Panc1 (cell line): ENCODE measurements around the gene USP9X. TPM values are rescaled to one million over a fixed set of nuclear protein-coding genes. Genes with fewer than 3 reads are reported as not detected.

Experiments used
- ATAC-seq: fragments of 200-7000 bp; cut with Tn5 transposase; 2 replicates; pipeline ENCODE4 v1.9.1; 2020; ENCODE audit warnings: mild to moderate bottlenecking, moderate library complexity
- BruUV-seq: library from RNA; stranded (reverse); fragments of 400-500 nt; replicated peaks from 2 replicates; lab custom pipeline; 2021; lab: Mats Ljungman, UMichigan
- CTCF ChIA-PET: fragments of 300-600 bp; sonication (Branson Sonifier 250); formaldehyde crosslinking; loops from one replicate; lab custom pipeline; 2022; ENCODE audit warnings: antibody characterized with exemption; lab: Charles Lee
- POLR2A ChIA-PET: fragments of 300-600 bp; sonication (Branson Sonifier 250); formaldehyde crosslinking; loops from one replicate; lab custom pipeline; 2022; ENCODE audit warnings: antibody characterized with exemption; lab: Charles Lee
- DNase-seq: peaks from one replicate; pipeline ENCODE4 v3.0.0-alpha.2; 2010; ENCODE audit warnings: low read depth, low spot score
- H3K27ac ChIP-seq: 2 replicates; pipeline ENCODE4 v1.5.1; 2011; ENCODE audit warnings: mild to moderate bottlenecking, low read length, inconsistent platforms
- H3K27me3 ChIP-seq: fragments of 200-500 bp; sonication (Bioruptor generic); 2 replicates; pipeline ENCODE4 v1.6.0; 2014; ENCODE audit warnings: low read length, inconsistent platforms; ENCODE audit not compliant: control insufficient read depth, insufficient read depth
- H3K36me3 ChIP-seq: fragments of 200-500 bp; sonication (Bioruptor generic); 2 replicates; pipeline ENCODE4 v1.5.1; 2014; ENCODE audit warnings: inconsistent platforms, mild to moderate bottlenecking, low read length, moderate library complexity; ENCODE audit not compliant: control insufficient read depth, insufficient read depth
- H3K4me1 ChIP-seq: 2 replicates; pipeline ENCODE4 v1.5.1; 2011; ENCODE audit warnings: inconsistent platforms, mild to moderate bottlenecking, low read length, moderate library complexity; ENCODE audit not compliant: control insufficient read depth, insufficient read depth
- H3K4me3 ChIP-seq, 2 experiments: 2 replicates each; pipeline ENCODE4 v1.5.1; 2011 to 2012; ENCODE audit warnings: low read depth in 2 of 2, low read length in 2 of 2, mild to moderate bottlenecking in 2 of 2, inconsistent platforms in 1 of 2, moderate library complexity in 1 of 2
- H3K9me3 ChIP-seq: fragments of 200-500 bp; sonication (Bioruptor generic); 2 replicates; pipeline ENCODE4 v1.5.1; 2014; ENCODE audit warnings: low read depth, mild to moderate bottlenecking, inconsistent platforms, low read length, moderate library complexity; ENCODE audit not compliant: control insufficient read depth, insufficient read depth
- POLR2AphosphoS5 ChIP-seq: IDR thresholded peaks from 2 replicates; pipeline ENCODE4 v1.6.1; 2012; ENCODE audit warnings: mild to moderate bottlenecking, low read depth, low read length, moderate library complexity
- SIN3A ChIP-seq: IDR thresholded peaks from 2 replicates; pipeline ENCODE4 v1.6.1; 2012; ENCODE audit warnings: low read depth, mild to moderate bottlenecking, low read length, moderate library complexity, borderline replicate concordance; ENCODE audit not compliant: insufficient read depth
- TCF7L2 ChIP-seq: IDR thresholded peaks from 2 replicates; pipeline ENCODE4 v1.6.1; 2011; ENCODE audit warnings: mild to moderate bottlenecking, low read depth, low read length, inconsistent platforms
- in situ Hi-C: cut with HindIII; loops from 2 replicates; pipeline ENCODE4 v1.10.0; 2016; ENCODE audit warnings: low sequenced_read_pairs, low pct_unique_long_range_greater_than_20kb
- intact Hi-C: fragments of 100-400 bp; cut with micrococcal nuclease; formaldehyde crosslinking; loops from one replicate; pipeline ENCODE4 v1.10.0; 2022; ENCODE audit not compliant: unreplicated experiment
- total RNA-seq: library from RNA; stranded (reverse); gene quantifications from one replicate; pipeline ENCODE4 v1.2.1, GENCODE V29; 2021; ENCODE audit not compliant: unreplicated experiment
- TF ChIP-seq, protein P1 (sequence below), 2 experiments: IDR thresholded peaks; 2 replicates each; pipeline ENCODE4 v1.6.1; 2011 to 2012; ENCODE audit warnings: low read depth in 2 of 2, control low read depth in 1 of 2, low read length in 1 of 2, mild to moderate bottlenecking in 1 of 2, moderate library complexity in 1 of 2; ENCODE audit not compliant: insufficient read depth in 1 of 2
- TF ChIP-seq, protein P2 (sequence below): fragments of 450-650 bp; IDR thresholded peaks from 2 replicates; pipeline ENCODE4 v1.5.1; 2017; ENCODE audit warnings: mild to moderate bottlenecking

USP9X gene
- total RNA-seq, 1 experiment from 2014 or later, result 44.4 TPM

DNA sequence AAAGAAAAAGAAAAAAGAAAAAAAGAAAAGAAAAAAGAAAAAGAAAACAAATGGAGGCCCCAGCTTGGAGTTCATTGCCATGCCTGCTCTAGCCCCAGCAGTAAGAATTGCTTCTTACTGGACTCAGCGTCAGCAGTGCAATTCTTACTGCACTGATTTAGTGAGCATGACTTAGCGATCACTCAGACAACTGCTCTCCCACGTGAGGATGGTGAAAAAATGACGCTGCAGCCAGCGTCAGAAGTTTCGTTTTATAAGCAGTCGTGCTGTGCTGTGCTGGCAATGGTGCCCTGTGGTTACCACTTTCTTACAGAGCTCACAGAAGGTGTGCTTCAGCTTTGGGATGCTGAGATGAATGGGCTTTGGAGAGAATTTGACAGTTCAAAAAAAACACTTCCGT, 180.4 kb downstream of the USP9X start:
- in situ Hi-C loops, result no loop called here
- no peak for DNase-seq
- intact Hi-C loops, result no loop called here
- Histone ChIP-seq H3K4me3 (no peak overlapping the region), H3K27ac (no peak overlapping the region), H3K36me3 (no peaks in the 10 kb centered on the region), H3K9me3 (no peaks in the 10 kb centered on the region), H3K4me1 (no peaks in the 10 kb centered on the region), H3K27me3 (no peaks in the 10 kb centered on the region)
- no TSS peak for BruUV-seq
- ChIA-PET POLR2A (no interaction called here), CTCF (no interaction called here)
- TF ChIP-seq, protein P1, sequence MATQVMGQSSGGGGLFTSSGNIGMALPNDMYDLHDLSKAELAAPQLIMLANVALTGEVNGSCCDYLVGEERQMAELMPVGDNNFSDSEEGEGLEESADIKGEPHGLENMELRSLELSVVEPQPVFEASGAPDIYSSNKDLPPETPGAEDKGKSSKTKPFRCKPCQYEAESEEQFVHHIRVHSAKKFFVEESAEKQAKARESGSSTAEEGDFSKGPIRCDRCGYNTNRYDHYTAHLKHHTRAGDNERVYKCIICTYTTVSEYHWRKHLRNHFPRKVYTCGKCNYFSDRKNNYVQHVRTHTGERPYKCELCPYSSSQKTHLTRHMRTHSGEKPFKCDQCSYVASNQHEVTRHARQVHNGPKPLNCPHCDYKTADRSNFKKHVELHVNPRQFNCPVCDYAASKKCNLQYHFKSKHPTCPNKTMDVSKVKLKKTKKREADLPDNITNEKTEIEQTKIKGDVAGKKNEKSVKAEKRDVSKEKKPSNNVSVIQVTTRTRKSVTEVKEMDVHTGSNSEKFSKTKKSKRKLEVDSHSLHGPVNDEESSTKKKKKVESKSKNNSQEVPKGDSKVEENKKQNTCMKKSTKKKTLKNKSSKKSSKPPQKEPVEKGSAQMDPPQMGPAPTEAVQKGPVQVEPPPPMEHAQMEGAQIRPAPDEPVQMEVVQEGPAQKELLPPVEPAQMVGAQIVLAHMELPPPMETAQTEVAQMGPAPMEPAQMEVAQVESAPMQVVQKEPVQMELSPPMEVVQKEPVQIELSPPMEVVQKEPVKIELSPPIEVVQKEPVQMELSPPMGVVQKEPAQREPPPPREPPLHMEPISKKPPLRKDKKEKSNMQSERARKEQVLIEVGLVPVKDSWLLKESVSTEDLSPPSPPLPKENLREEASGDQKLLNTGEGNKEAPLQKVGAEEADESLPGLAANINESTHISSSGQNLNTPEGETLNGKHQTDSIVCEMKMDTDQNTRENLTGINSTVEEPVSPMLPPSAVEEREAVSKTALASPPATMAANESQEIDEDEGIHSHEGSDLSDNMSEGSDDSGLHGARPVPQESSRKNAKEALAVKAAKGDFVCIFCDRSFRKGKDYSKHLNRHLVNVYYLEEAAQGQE (IDR thresholded peaks at IDR 0.05; ENCODE audit: insufficient read depth in 1 of 2, low read depth in 2 of 2, low read length in 1 of 2), result no peak
- TF ChIP-seq, protein P2, sequence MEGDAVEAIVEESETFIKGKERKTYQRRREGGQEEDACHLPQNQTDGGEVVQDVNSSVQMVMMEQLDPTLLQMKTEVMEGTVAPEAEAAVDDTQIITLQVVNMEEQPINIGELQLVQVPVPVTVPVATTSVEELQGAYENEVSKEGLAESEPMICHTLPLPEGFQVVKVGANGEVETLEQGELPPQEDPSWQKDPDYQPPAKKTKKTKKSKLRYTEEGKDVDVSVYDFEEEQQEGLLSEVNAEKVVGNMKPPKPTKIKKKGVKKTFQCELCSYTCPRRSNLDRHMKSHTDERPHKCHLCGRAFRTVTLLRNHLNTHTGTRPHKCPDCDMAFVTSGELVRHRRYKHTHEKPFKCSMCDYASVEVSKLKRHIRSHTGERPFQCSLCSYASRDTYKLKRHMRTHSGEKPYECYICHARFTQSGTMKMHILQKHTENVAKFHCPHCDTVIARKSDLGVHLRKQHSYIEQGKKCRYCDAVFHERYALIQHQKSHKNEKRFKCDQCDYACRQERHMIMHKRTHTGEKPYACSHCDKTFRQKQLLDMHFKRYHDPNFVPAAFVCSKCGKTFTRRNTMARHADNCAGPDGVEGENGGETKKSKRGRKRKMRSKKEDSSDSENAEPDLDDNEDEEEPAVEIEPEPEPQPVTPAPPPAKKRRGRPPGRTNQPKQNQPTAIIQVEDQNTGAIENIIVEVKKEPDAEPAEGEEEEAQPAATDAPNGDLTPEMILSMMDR, result no peak
- no peak for TF ChIP-seq SIN3A
- peak; percentile 53; the same call in 1 of the 2 replicates for ATAC-seq

DNA sequence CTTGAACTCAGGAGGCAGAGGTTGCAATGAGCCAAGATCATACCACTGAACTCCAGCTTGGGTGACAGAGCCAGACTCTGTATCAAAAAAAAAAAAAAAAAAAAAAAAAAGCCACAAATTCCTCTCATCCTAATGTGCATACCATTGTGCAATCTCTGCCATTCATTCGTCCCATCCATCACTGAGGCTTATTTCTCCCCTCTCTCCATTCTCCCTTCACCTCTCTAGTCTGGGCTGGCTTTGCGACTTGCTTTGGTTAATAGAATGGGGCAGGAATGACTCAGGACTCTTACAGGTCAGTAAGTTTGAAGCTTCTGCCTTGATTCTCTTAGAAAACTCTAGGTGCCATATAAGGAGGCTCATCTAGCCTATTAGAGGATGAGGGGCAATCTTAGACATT, 188.4 kb downstream of the USP9X start:
- POLR2A ChIA-PET, result no interaction called here
- intact Hi-C loops, result loop anchor here (10.0 kb wide), 1 partner anchor 61 kb away; the partner anchor contains the start of gene DDX3X
- in situ Hi-C loops, result no loop called here
- CTCF ChIA-PET, result interaction anchor here (0.6 kb wide), 1 partner anchor 19 kb away, joined by 6 read pairs; no protein-coding TSS in a partner anchor
- ATAC-seq (no peak), DNase-seq (no peak)
- TF ChIP-seq SIN3A (no peak), TCF7L2 (no peak), POLR2AphosphoS5 (no peak)
- TF ChIP-seq, protein P2, result no peak
- TF ChIP-seq, protein P1 (IDR thresholded peaks at IDR 0.05; ENCODE audit: insufficient read depth in 1 of 2, low read depth in 2 of 2, low read length in 1 of 2), result no peak
- no peaks in the 10 kb centered on the region for H3K27me3 ChIP-seq
- no peak overlapping the region for H3K27ac ChIP-seq
- no peaks in the 10 kb centered on the region; the same call in 1 of the 2 replicates for H3K4me1 ChIP-seq
- no peak overlapping the region for H3K4me3 ChIP-seq
- H3K36me3 ChIP-seq, result no peaks in the 10 kb centered on the region
- no TSS peak for BruUV-seq
- no peaks in the 10 kb centered on the region for H3K9me3 ChIP-seq
